H9 (cell line): Measurements from ENCODE around the gene ARVCF. TPM values are rescaled to one million over a fixed set of nuclear protein-coding genes. Genes with fewer than 3 reads are reported as not detected.

Source experiments
- DNase-seq: peaks from one replicate; pipeline ENCODE4 v3.0.0-alpha.2; 2017
- H2AFZ ChIP-seq: one replicate; pipeline ENCODE4 v1.6.1; 2013; ENCODE audit warnings: mild to moderate bottlenecking, low read length, control low read depth, moderate library complexity
- H2AK5ac ChIP-seq: 2 replicates; pipeline ENCODE4 v1.6.1; 2013; ENCODE audit warnings: low read length, control low read depth, mixed read lengths; ENCODE audit not compliant: insufficient read length
- H2BK120ac ChIP-seq: one replicate; pipeline ENCODE4 v1.6.1; 2013; ENCODE audit warnings: low read depth, mild to moderate bottlenecking, low read length, control low read depth, inconsistent platforms; ENCODE audit not compliant: poor library complexity, severe bottlenecking
- H2BK12ac ChIP-seq: 2 replicates; pipeline ENCODE4 v1.6.1; 2013; ENCODE audit warnings: low read length, control low read depth, mixed read lengths, low read depth; ENCODE audit not compliant: insufficient read length
- H2BK15ac ChIP-seq: 2 replicates; pipeline ENCODE4 v1.6.1; 2013; ENCODE audit warnings: low read depth, low read length, control low read depth
- H2BK20ac ChIP-seq: one replicate; pipeline ENCODE4 v1.6.1; 2013; ENCODE audit warnings: low read depth, mild to moderate bottlenecking, low read length, control low read depth, inconsistent platforms; ENCODE audit not compliant: poor library complexity, severe bottlenecking
- H2BK5ac ChIP-seq: 2 replicates; pipeline ENCODE4 v1.6.1; 2013; ENCODE audit warnings: low read length, control low read depth, mixed read lengths; ENCODE audit not compliant: insufficient read length
- H3K14ac ChIP-seq: 2 replicates; pipeline ENCODE4 v1.6.1; 2013; ENCODE audit warnings: low read length, control low read depth; ENCODE audit not compliant: insufficient read depth
- H3K18ac ChIP-seq: 2 replicates; pipeline ENCODE4 v1.6.1; 2013; ENCODE audit warnings: low read depth, mild to moderate bottlenecking, mixed read lengths, low read length, control low read depth; ENCODE audit not compliant: insufficient read length
- H3K23ac ChIP-seq: 2 replicates; pipeline ENCODE4 v1.6.1; 2013; ENCODE audit warnings: low read length, control low read depth, mixed read lengths, low read depth; ENCODE audit not compliant: insufficient read length
- H3K23me2 ChIP-seq: 2 replicates; pipeline ENCODE4 v1.6.1; 2013; ENCODE audit warnings: low read depth, mild to moderate bottlenecking, mixed read lengths, low read length, control low read depth; ENCODE audit not compliant: insufficient read length, poor library complexity, severe bottlenecking
- H3K27ac ChIP-seq: 2 replicates; pipeline ENCODE4 v1.5.1; 2013; ENCODE audit warnings: low read length, control low read depth, mixed read lengths, low read depth; ENCODE audit not compliant: insufficient read length
- H3K27me3 ChIP-seq: 2 replicates; pipeline ENCODE4 v1.6.1; 2013; ENCODE audit warnings: low read length, control low read depth, inconsistent platforms; ENCODE audit not compliant: insufficient read depth
- H3K4ac ChIP-seq: 2 replicates; pipeline ENCODE4 v1.6.1; 2013; ENCODE audit warnings: low read depth, mild to moderate bottlenecking, control low read depth, inconsistent platforms, low read length, moderate library complexity
- H3K4me1 ChIP-seq: 2 replicates; pipeline ENCODE4 v1.6.1; 2013; ENCODE audit warnings: low read length, control low read depth, inconsistent platforms; ENCODE audit not compliant: insufficient read depth
- H3K4me2 ChIP-seq: 2 replicates; pipeline ENCODE4 v1.6.1; 2013; ENCODE audit warnings: low read length, control low read depth, mixed read lengths; ENCODE audit not compliant: insufficient read length, insufficient read depth
- H3K56ac ChIP-seq: 2 replicates; pipeline ENCODE4 v1.6.1; 2013; ENCODE audit warnings: low read depth, mild to moderate bottlenecking, mixed read lengths, low read length, control low read depth; ENCODE audit not compliant: insufficient read length
- H3K79me1 ChIP-seq: 2 replicates; pipeline ENCODE4 v1.6.1; 2013; ENCODE audit warnings: low read depth, mild to moderate bottlenecking, moderate library complexity, low read length, control low read depth, inconsistent platforms; ENCODE audit not compliant: insufficient read depth, poor library complexity, severe bottlenecking
- H3K79me2 ChIP-seq: 2 replicates; pipeline ENCODE4 v1.6.1; 2013; ENCODE audit warnings: low read length, control low read depth, inconsistent platforms; ENCODE audit not compliant: insufficient read depth
- H3K9ac ChIP-seq: 2 replicates; pipeline ENCODE4 v1.6.1; 2013; ENCODE audit warnings: low read length, control low read depth, mixed read lengths; ENCODE audit not compliant: insufficient read length; ENCODE audit errors: extremely low read depth
- H3K9me3 ChIP-seq: one replicate; pipeline ENCODE4 v1.6.1; 2013; ENCODE audit warnings: low read depth, low read length, inconsistent platforms; ENCODE audit not compliant: control insufficient read depth
- H3T11ph ChIP-seq: one replicate; pipeline ENCODE4 v1.6.1; 2013; ENCODE audit warnings: mild to moderate bottlenecking, low read length, control low read depth, inconsistent platforms
- H4K20me1 ChIP-seq: one replicate; pipeline ENCODE4 v1.6.1; 2013; ENCODE audit not compliant: control insufficient read depth, insufficient read length, insufficient read depth
- H4K5ac ChIP-seq: 2 replicates; pipeline ENCODE4 v1.6.1; 2013; ENCODE audit warnings: low read depth, mild to moderate bottlenecking, mixed read lengths, low read length, control low read depth; ENCODE audit not compliant: insufficient read length
- H4K8ac ChIP-seq: replicated peaks from 2 replicates; pipeline ENCODE4 v1.6.1; 2013; ENCODE audit warnings: low read length, control low read depth, mixed read lengths, low read depth; ENCODE audit not compliant: insufficient read length
- H4K91ac ChIP-seq: 2 replicates; pipeline ENCODE4 v1.6.1; 2013; ENCODE audit warnings: low read depth, mild to moderate bottlenecking, moderate library complexity, mixed read lengths, low read length, control low read depth; ENCODE audit not compliant: insufficient read length
- H3K27ac Mint-ChIP-seq, 3 experiments: 2 replicates in 2 of 3; 3 replicates in 1 of 3; pipeline ENCODE4 v1.8.0; 2020 to 2021; ENCODE audit warnings: mixed read lengths in 3 of 3, mild to moderate bottlenecking in 1 of 3, moderate library complexity in 1 of 3
- H3K27me3 Mint-ChIP-seq: 2 replicates; pipeline ENCODE4 v1.8.0; 2021; ENCODE audit warnings: low read depth, mild to moderate bottlenecking, moderate library complexity, mixed read lengths
- H3K36me3 Mint-ChIP-seq, 3 experiments: 2 replicates in 2 of 3; 3 replicates in 1 of 3; pipeline ENCODE4 v1.8.0; 2020 to 2021; ENCODE audit warnings: low read depth in 3 of 3, mixed read lengths in 3 of 3; ENCODE audit not compliant: insufficient read depth in 1 of 3
- H3K4me1 Mint-ChIP-seq, 2 experiments: 2 replicates each; pipeline ENCODE4 v1.8.0; 2020; ENCODE audit warnings: mixed read lengths in 2 of 2
- H3K4me3 Mint-ChIP-seq, 2 experiments: 2 replicates in 1 of 2; 3 replicates in 1 of 2; pipeline ENCODE4 v1.8.0; 2020 to 2021; ENCODE audit warnings: mild to moderate bottlenecking in 2 of 2, mixed read lengths in 2 of 2, moderate library complexity in 1 of 2
- H3K9me3 Mint-ChIP-seq, 2 experiments: 2 replicates in 1 of 2; 3 replicates in 1 of 2; pipeline ENCODE4 v1.8.0; 2020; ENCODE audit warnings: mild to moderate bottlenecking in 2 of 2, mixed read lengths in 2 of 2, moderate library complexity in 1 of 2
- WGBS: extraction: QIAGEN DNeasy Blood & Tissue Kit; methylation state at CpG from one replicate; pipeline ENCODE4 v1.1.7; 2013; ENCODE audit warnings: missing lambda C conversion rate, low lambda C conversion rate, mixed read lengths; ENCODE audit not compliant: insufficient read length; ENCODE audit errors: extremely low coverage; 5-methylcytosine and 5-hydroxymethylcytosine counted together
- total RNA-seq: library from RNA; stranded (reverse); gene quantifications from 2 replicates; pipeline ENCODE4 v1.2.1, GENCODE V29; 2021
- TF ChIP-seq, protein P1 (sequence below): fragments of 200-600 bp; sonication (generic); conservative IDR thresholded peaks from 3 replicates; pipeline ENCODE4 v1.8.0; 2021; ENCODE audit warnings: antibody characterized with exemption, mild to moderate bottlenecking

Gene ARVCF
- total RNA-seq, 1 experiment from 2014 or later: 40.7 TPM

DNA sequence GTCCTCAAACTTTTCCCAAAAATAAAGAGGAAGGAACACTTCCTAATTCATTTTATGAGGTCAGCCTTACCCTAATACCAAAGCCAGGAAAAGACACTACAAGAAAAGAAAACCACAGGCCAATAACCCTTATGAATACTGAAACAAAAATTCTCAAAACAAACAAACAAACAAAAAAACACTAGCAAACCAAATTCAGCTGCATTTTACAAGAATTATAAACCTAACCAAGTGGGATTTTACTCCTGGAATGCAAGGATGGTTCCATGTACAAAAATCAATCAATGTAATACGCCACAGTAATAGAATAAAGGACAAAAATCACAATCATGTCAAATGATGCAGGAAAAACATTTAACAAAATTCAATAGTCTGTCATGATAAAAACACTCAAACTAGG lies 13.3 kb downstream of the ARVCF start:
- no CpG with 5 or more reads among the region's 1 CpG for WGBS

More for the DNA sequence above, 13.3 kb downstream of the ARVCF start:
- no peak overlapping the region for H2BK5ac ChIP-seq
- H3K4me2 ChIP-seq: no peak overlapping the region
- no peak overlapping the region for H2AK5ac ChIP-seq
- no peak overlapping the region for H3K56ac ChIP-seq
- no peak overlapping the region for H2AFZ ChIP-seq
- H3T11ph ChIP-seq: no peak overlapping the region
- no peak overlapping the region for H2BK15ac ChIP-seq
- H3K27me3 ChIP-seq: no peaks in the 10 kb centered on the region
- no peak overlapping the region for H3K14ac ChIP-seq
- H4K20me1 ChIP-seq: no peaks in the 10 kb centered on the region
- H3K27ac ChIP-seq: no peak overlapping the region
- peaks cover 34 to 41% of the 10 kb centered on the region in 2 experiments for H3K4me1 Mint-ChIP-seq
- DNase-seq: no peak
- H3K9me3 ChIP-seq: no peaks in the 10 kb centered on the region
- H3K4me3 Mint-ChIP-seq: no peak overlapping the region
- H3K4ac ChIP-seq: no peak overlapping the region
- H3K36me3 Mint-ChIP-seq: peaks cover 0 to 23% (median 12%) of the 10 kb centered on the region in 3 experiments; a peak in 6 of 7 replicates
- H3K9me3 Mint-ChIP-seq: peaks cover 23% of the 10 kb centered on the region in 2 experiments
- H3K4me1 ChIP-seq: peaks cover 6% of the 10 kb centered on the region; the same call in 1 of the 2 replicates
- H3K79me2 ChIP-seq: no peaks in the 10 kb centered on the region
- H3K23me2 ChIP-seq: no peaks in the 10 kb centered on the region
- no peak overlapping the region for H2BK120ac ChIP-seq
- H3K18ac ChIP-seq: no peak overlapping the region
- H3K27me3 Mint-ChIP-seq: no peaks in the 10 kb centered on the region
- no peak overlapping the region for H4K5ac ChIP-seq
- no peak overlapping the region for H2BK20ac ChIP-seq
- H2BK12ac ChIP-seq: no peak overlapping the region
- no peak overlapping the region for H3K27ac Mint-ChIP-seq
- no peak overlapping the region for H3K9ac ChIP-seq
- TF ChIP-seq, protein P1, sequence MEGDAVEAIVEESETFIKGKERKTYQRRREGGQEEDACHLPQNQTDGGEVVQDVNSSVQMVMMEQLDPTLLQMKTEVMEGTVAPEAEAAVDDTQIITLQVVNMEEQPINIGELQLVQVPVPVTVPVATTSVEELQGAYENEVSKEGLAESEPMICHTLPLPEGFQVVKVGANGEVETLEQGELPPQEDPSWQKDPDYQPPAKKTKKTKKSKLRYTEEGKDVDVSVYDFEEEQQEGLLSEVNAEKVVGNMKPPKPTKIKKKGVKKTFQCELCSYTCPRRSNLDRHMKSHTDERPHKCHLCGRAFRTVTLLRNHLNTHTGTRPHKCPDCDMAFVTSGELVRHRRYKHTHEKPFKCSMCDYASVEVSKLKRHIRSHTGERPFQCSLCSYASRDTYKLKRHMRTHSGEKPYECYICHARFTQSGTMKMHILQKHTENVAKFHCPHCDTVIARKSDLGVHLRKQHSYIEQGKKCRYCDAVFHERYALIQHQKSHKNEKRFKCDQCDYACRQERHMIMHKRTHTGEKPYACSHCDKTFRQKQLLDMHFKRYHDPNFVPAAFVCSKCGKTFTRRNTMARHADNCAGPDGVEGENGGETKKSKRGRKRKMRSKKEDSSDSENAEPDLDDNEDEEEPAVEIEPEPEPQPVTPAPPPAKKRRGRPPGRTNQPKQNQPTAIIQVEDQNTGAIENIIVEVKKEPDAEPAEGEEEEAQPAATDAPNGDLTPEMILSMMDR: no peak
- no peak overlapping the region for H4K91ac ChIP-seq
- no peaks in the 10 kb centered on the region for H3K79me1 ChIP-seq
- no peak overlapping the region for H3K23ac ChIP-seq
- H4K8ac ChIP-seq: no peak overlapping the region
